ENCODE results near the gene EIF4E3. TPM values are rescaled to one million over a fixed set of nuclear protein-coding genes. Genes with fewer than 3 reads are reported as not detected.

Gene EIF4E3
- total RNA-seq, 2 donors from 2014 or later = 19.2 to 26.0 TPM

GRCh38 chr3:71689291-71689690, 35.9 kb downstream of the EIF4E3 start:
- no peaks in the 10 kb centered on the region for H3K4me1 ChIP-seq (replicated peaks)
- no peaks in the 10 kb centered on the region for H3K36me3 ChIP-seq
- no peak overlapping the region for H3K27ac ChIP-seq
- TF ChIP-seq POLR2AphosphoS5 (IDR thresholded peaks at IDR 0.05) (no peak), POLR2A (IDR thresholded peaks at IDR 0.05) (no peak), CTCF (IDR thresholded peaks at IDR 0.05) (no peak)
- 92% methylated on average over 3 of the region's 3 CpGs for WGBS
- intact Hi-C loops (cut with DNase I) = no loop called here
- H3K9me3 ChIP-seq = no peaks in the 10 kb centered on the region
- no peak overlapping the region for H3K4me3 ChIP-seq
- no peaks in the 10 kb centered on the region for H3K27me3 ChIP-seq (replicated peaks; ENCODE audit: insufficient read depth)
- no peak for DNase-seq (ENCODE audit: low spot score)

GRCh38 chr3:71688121-71688520, 37.1 kb downstream of the EIF4E3 start:
- no peak for DNase-seq (ENCODE audit: low spot score)
- H3K4me3 ChIP-seq = no peak overlapping the region
- intact Hi-C loops (cut with DNase I) = no loop called here

GRCh38 chr3:71685686-71686085, 39.5 kb downstream of the EIF4E3 start:
- Histone ChIP-seq H3K4me3 (no peak overlapping the region), H3K27ac (no peak overlapping the region), H3K36me3 (no peaks in the 10 kb centered on the region), H3K4me1 (replicated peaks) (no peaks in the 10 kb centered on the region), H3K9me3 (no peaks in the 10 kb centered on the region), H3K27me3 (replicated peaks; ENCODE audit: insufficient read depth) (no peaks in the 10 kb centered on the region)
- 95% methylated on average over 7 of the region's 7 CpGs for WGBS
- intact Hi-C loops (cut with DNase I) = no loop called here
- TF ChIP-seq POLR2AphosphoS5 (IDR thresholded peaks at IDR 0.05) (no peak), CTCF (IDR thresholded peaks at IDR 0.05) (no peak), POLR2A (IDR thresholded peaks at IDR 0.05) (no peak)
- no peak for DNase-seq (ENCODE audit: low spot score)

More at GRCh38 chr3:71688121-71688520, 37.1 kb downstream of the EIF4E3 start:
- Histone ChIP-seq H3K27me3 (replicated peaks; ENCODE audit: insufficient read depth) (no peaks in the 10 kb centered on the region), H3K27ac (no peak overlapping the region), H3K9me3 (no peaks in the 10 kb centered on the region), H3K4me1 (replicated peaks) (no peaks in the 10 kb centered on the region), H3K36me3 (no peaks in the 10 kb centered on the region)
- no peak for TF ChIP-seq POLR2A (IDR thresholded peaks at IDR 0.05)
- TF ChIP-seq CTCF (IDR thresholded peaks at IDR 0.05) = no peak
- TF ChIP-seq POLR2AphosphoS5 (IDR thresholded peaks at IDR 0.05) = no peak
- WGBS = 61% methylated on average over 1 of the region's 1 CpG

- Histone ChIP-seq H3K27ac (no peak overlapping the region), H3K36me3 (no peaks in the 10 kb centered on the region), H3K27me3 (replicated peaks; ENCODE audit: insufficient read depth) (no peaks in the 10 kb centered on the region), H3K4me3 (no peak overlapping the region), H3K9me3 (no peaks in the 10 kb centered on the region), H3K4me1 (replicated peaks) (no peaks in the 10 kb centered on the region)
- 25% methylated on average over 6 of the region's 6 CpGs for WGBS
- TF ChIP-seq POLR2AphosphoS5 (IDR thresholded peaks at IDR 0.05) (peak; percentile 76), CTCF (IDR thresholded peaks at IDR 0.05) (no peak), POLR2A (IDR thresholded peaks at IDR 0.05) (no peak)
- peak; percentile 69 for DNase-seq (ENCODE audit: low spot score)
- intact Hi-C loops (cut with DNase I) = no loop called here
These were observed 40.3 kb downstream of the EIF4E3 start for GRCh38 chr3:71684757-71685386.

GRCh38 chr3:71684046-71684756, 41.0 kb downstream of the EIF4E3 start:
- Histone ChIP-seq H3K4me1 (replicated peaks) (no peaks in the 10 kb centered on the region), H3K9me3 (no peaks in the 10 kb centered on the region), H3K27me3 (replicated peaks; ENCODE audit: insufficient read depth) (no peaks in the 10 kb centered on the region), H3K27ac (no peak overlapping the region), H3K4me3 (no peak overlapping the region), H3K36me3 (no peaks in the 10 kb centered on the region)
- TF ChIP-seq POLR2A (IDR thresholded peaks at IDR 0.05) = no peak
- no peak for TF ChIP-seq CTCF (IDR thresholded peaks at IDR 0.05)
- no peak for TF ChIP-seq POLR2AphosphoS5 (IDR thresholded peaks at IDR 0.05)
- WGBS = 75% methylated on average over 7 of the region's 7 CpGs
- intact Hi-C loops (cut with DNase I) = no loop called here
- no peak for DNase-seq (ENCODE audit: low spot score)
